ENCODE measurements around the gene HSF2BP. TPM values are rescaled to one million over a fixed set of nuclear protein-coding genes. Genes with fewer than 3 reads are reported as not detected.

The HSF2BP gene
- total and polyA plus RNA-seq, 2 of the 8 experiments (the other 6 are each of a cell fraction or from before 2014, with no cell fraction given): 0.51 to 0.93 TPM

DNA sequence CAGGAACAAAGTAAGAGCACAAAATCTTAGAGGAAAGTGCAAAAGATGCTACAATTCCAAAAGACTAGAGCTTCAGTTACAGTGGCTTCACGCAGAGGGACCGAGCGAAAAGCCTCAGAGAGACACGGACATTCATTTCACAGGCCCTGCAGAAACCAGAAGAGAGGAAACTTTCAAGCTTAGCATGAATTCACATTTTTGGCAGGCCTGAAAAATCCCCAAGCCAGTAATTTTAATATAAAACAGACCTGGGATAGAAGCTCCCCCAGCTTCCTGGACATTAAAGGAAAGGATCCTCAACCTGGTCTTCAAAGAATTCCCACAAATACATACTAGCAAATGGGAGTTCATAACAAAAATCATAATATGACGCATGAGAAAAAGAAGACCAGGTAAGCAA is 66.2 kb downstream of the HSF2BP start:
- Histone ChIP-seq H3K27me3 (replicated peaks in 1 of 4; ENCODE audit: control insufficient read depth in 3 of 4, extremely low read depth in 1 of 4, insufficient read depth in 3 of 4, low read length in 3 of 4) (no peaks in the 10 kb centered on the region), H4K20me1 (replicated peaks in 1 of 2; ENCODE audit: control insufficient read depth in 1 of 2, insufficient read depth in 2 of 2, low read length in 2 of 2) (no peaks in the 10 kb centered on the region), H3K36me3 (ENCODE audit: control insufficient read depth in 2 of 4, insufficient read depth in 4 of 4, low read length in 3 of 4) (no peaks in the 10 kb centered on the region), H3K9me3 (ENCODE audit: insufficient read depth in 2 of 2, low read depth in 1 of 2, low read length in 1 of 2) (no peaks in the 10 kb centered on the region), H4K8ac (ENCODE audit: extremely low read depth, insufficient read depth, low read length) (no peak overlapping the region), H4K91ac (replicated peaks; ENCODE audit: insufficient read length, low read length) (no peak overlapping the region), H2BK5ac (ENCODE audit: low read depth, low read length) (no peak overlapping the region), H2BK12ac (ENCODE audit: low read depth, low read length) (no peak overlapping the region), H3K9ac (replicated peaks in 1 of 4; ENCODE audit: extremely low read depth in 1 of 4, low read depth in 3 of 4, low read length in 3 of 4) (no peak overlapping the region), H3K18ac (ENCODE audit: extremely low read depth, low read length) (no peak overlapping the region), H2BK15ac (ENCODE audit: low read length) (no peak overlapping the region), H2AFZ (ENCODE audit: low read length) (no peak overlapping the region), H2BK120ac (replicated peaks; ENCODE audit: low read depth, low read length) (no peak overlapping the region), H4K5ac (ENCODE audit: insufficient read length, low read depth, low read length) (no peak overlapping the region), H3K4me2 (ENCODE audit: insufficient read depth in 1 of 2, low read depth in 2 of 2, low read length in 2 of 2) (no peak overlapping the region), H3K56ac (replicated peaks; ENCODE audit: insufficient read length, low read depth, low read length) (no peak overlapping the region), H3K27ac (ENCODE audit: low read depth, low read length) (no peak overlapping the region), H3K79me2 (ENCODE audit: control insufficient read depth in 1 of 2, insufficient read depth in 2 of 2, low read length in 2 of 2) (no peaks in the 10 kb centered on the region), H3K23ac (ENCODE audit: insufficient read length) (no peak overlapping the region), H2AK5ac (ENCODE audit: low read depth, low read length) (no peak overlapping the region), H3K14ac (ENCODE audit: insufficient read length) (no peak overlapping the region), H3K4ac (replicated peaks; ENCODE audit: insufficient read length, low read depth, low read length) (no peak overlapping the region), H3K23me2 (ENCODE audit: low read depth, low read length) (no peaks in the 10 kb centered on the region), H3K4me1 (replicated peaks in 1 of 4; ENCODE audit: control insufficient read depth in 3 of 4, insufficient read depth in 4 of 4, low read length in 3 of 4) (no peaks in the 10 kb centered on the region), H2BK20ac (ENCODE audit: low read length) (no peak overlapping the region), H3K4me3 (ENCODE audit: extremely low read depth in 1 of 4, insufficient read depth in 2 of 4, low read depth in 3 of 4, low read length in 4 of 4) (no peak overlapping the region), H3K79me1 (ENCODE audit: low read depth, low read length) (no peaks in the 10 kb centered on the region)
- WGBS, 2 experiments (ENCODE audit: extremely low coverage in 1 of 2, insufficient coverage in 1 of 2, insufficient read length in 1 of 2, insufficient replicate concordance in 2 of 2, low coverage in 1 of 2, low lambda C conversion rate in 2 of 2, missing lambda C conversion rate in 1 of 2): 88% methylated on average over 5 of the region's 5 CpGs; no CpG with 5 or more reads in 1 of the 2 experiments
- DNase-seq (ENCODE audit: low read depth in 1 of 2, low spot score in 2 of 2) (no peak), FAIRE-seq (no peak)
- TF ChIP-seq POLR2AphosphoS5 (IDR thresholded peaks at IDR 0.05; ENCODE audit: low read depth, low read length): no peak
- TF ChIP-seq POU5F1 (IDR thresholded peaks at IDR 0.05; ENCODE audit: low read depth, low read length): no peak
- ChIA-PET POLR2A (ENCODE audit: partially characterized antibody) (no interaction called here), CTCF (ENCODE audit: partially characterized antibody) (interaction anchor here (1.4 to 1.5 kb wide), 2 partner anchors 9 to 18 kb away, joined by 3 to 6 read pairs; no protein-coding TSS in a partner anchor)
